GM12891 (cell line): ENCODE data around the gene CDH22.

Source experiments
- DNase-seq: peaks from one replicate; pipeline ENCODE4 v3.0.0; 2011; ENCODE audit warnings: low spot score; ENCODE audit not compliant: insufficient read length
- FAIRE-seq: peaks from 2 replicates; lab custom pipeline; 2011; peaks lifted over from hg19 to GRCh38; lab: Jason Lieb, UNC
- PAX5 ChIP-seq: IDR thresholded peaks from 2 replicates; pipeline ENCODE4 v1.6.1; 2011; ENCODE audit warnings: low read length, moderate library complexity, mild to moderate bottlenecking; ENCODE audit not compliant: insufficient read depth, severe bottlenecking
- POLR2A ChIP-seq: IDR thresholded peaks from 2 replicates; pipeline ENCODE4 v1.6.1; 2011; ENCODE audit warnings: low read depth, low read length, control low read depth
- POLR2AphosphoS5 ChIP-seq: IDR thresholded peaks from 2 replicates; pipeline ENCODE4 v1.6.1; 2011; ENCODE audit warnings: low read depth, low read length, control low read depth
- POU2F2 ChIP-seq: IDR thresholded peaks from 2 replicates; pipeline ENCODE4 v1.6.1; 2011; ENCODE audit warnings: low read depth, mild to moderate bottlenecking, control low read depth, low read length, moderate library complexity
- SPI1 ChIP-seq: IDR thresholded peaks from 2 replicates; pipeline ENCODE4 v1.6.1; 2011; ENCODE audit warnings: low read depth, low read length, control low read depth
- TAF1 ChIP-seq: IDR thresholded peaks from 2 replicates; pipeline ENCODE4 v1.6.1; 2011; ENCODE audit warnings: low read depth, low read length, control low read depth

The CDH22 gene

GRCh38 chr20:46204594-46205186 is 103.6 kb downstream of the CDH22 start:
- TF ChIP-seq SPI1 (no peak), POLR2A (no peak), PAX5 (no peak), TAF1 (no peak), POU2F2 (no peak), POLR2AphosphoS5 (no peak)
- FAIRE-seq (no peak), DNase-seq (no peak)

- TF ChIP-seq POLR2A = no peak
- TF ChIP-seq POU2F2 = no peak
- no peak for TF ChIP-seq TAF1
- no peak for TF ChIP-seq PAX5
- no peak for TF ChIP-seq SPI1
- TF ChIP-seq POLR2AphosphoS5 = no peak
- no peak for FAIRE-seq
- DNase-seq = no peak
Measured at GRCh38 chr20:46203510-46203837, 104.8 kb downstream of the CDH22 start.

GRCh38 chr20:46202766-46203509 is 105.4 kb downstream of the CDH22 start:
- FAIRE-seq (no peak), DNase-seq (no peak)
- TF ChIP-seq POLR2A (no peak), SPI1 (no peak), PAX5 (no peak), POLR2AphosphoS5 (no peak), POU2F2 (no peak), TAF1 (no peak)

- FAIRE-seq (no peak), DNase-seq (no peak)
- TF ChIP-seq POLR2A = no peak
- TF ChIP-seq PAX5 = no peak
- TF ChIP-seq POLR2AphosphoS5 = no peak
- TF ChIP-seq TAF1 = no peak
- TF ChIP-seq SPI1 = no peak
- no peak for TF ChIP-seq POU2F2
Measured at GRCh38 chr20:46200582-46201570, 107.4 kb downstream of the CDH22 start.

GRCh38 chr20:46199198-46199597 is 109.1 kb downstream of the CDH22 start:
- DNase-seq (no peak), FAIRE-seq (no peak)
- TF ChIP-seq SPI1 = no peak
- TF ChIP-seq POU2F2 = no peak
- TF ChIP-seq POLR2A = no peak
- TF ChIP-seq TAF1 = no peak
- TF ChIP-seq POLR2AphosphoS5 = no peak
- TF ChIP-seq PAX5 = no peak

GRCh38 chr20:46196990-46197389 is 111.3 kb downstream of the CDH22 start:
- DNase-seq = no peak
- TF ChIP-seq TAF1 = no peak
- TF ChIP-seq POLR2A = no peak
- no peak for TF ChIP-seq PAX5
- no peak for TF ChIP-seq SPI1
- TF ChIP-seq POLR2AphosphoS5 = no peak
- TF ChIP-seq POU2F2 = no peak
- FAIRE-seq = no peak

GRCh38 chr20:46195264-46196036 is 112.8 kb downstream of the CDH22 start:
- FAIRE-seq (no peak), DNase-seq (no peak)
- TF ChIP-seq TAF1 (no peak), PAX5 (no peak), POLR2AphosphoS5 (no peak), SPI1 (no peak), POLR2A (no peak), POU2F2 (no peak)

- FAIRE-seq (no peak), DNase-seq (no peak)
- TF ChIP-seq POU2F2 (no peak), PAX5 (no peak), POLR2AphosphoS5 (no peak), POLR2A (no peak), TAF1 (no peak), SPI1 (no peak)
Measured at GRCh38 chr20:46194409-46194808, 113.9 kb downstream of the CDH22 start.
